Keratinocyte (primary cell): Measurements from ENCODE around the gene FDXR. TPM values are rescaled to one million over a fixed set of nuclear protein-coding genes. Genes with fewer than 3 reads are reported as not detected.

Source experiments
- DNase-seq: peaks from one replicate; pipeline ENCODE4 v3.0.0-alpha.2; 2011; ENCODE audit warnings: low read depth, missing footprints, low spot score
- FAIRE-seq: peaks from 2 replicates; lab custom pipeline; 2011; peaks lifted over from hg19 to GRCh38; lab: Jason Lieb, UNC
- H2AFZ ChIP-seq: 2 replicates; pipeline ENCODE4 v1.6.0; 2012; ENCODE audit warnings: low read length, control low read depth, inconsistent platforms; ENCODE audit not compliant: control insufficient read depth
- H3K27ac ChIP-seq: 2 replicates; pipeline ENCODE4 v1.5.1; 2011; ENCODE audit warnings: low read length; ENCODE audit not compliant: control insufficient read depth, insufficient read depth
- H3K27me3 ChIP-seq: 3 replicates; pipeline ENCODE4 v1.6.0; 2011; ENCODE audit warnings: low read length; ENCODE audit not compliant: control insufficient read depth, insufficient read depth; ENCODE audit errors: extremely low read depth
- H3K36me3 ChIP-seq, 2 experiments: 2 replicates in 1 of 2; 3 replicates in 1 of 2; pipeline ENCODE4 v1.5.1; 2011; ENCODE audit warnings: low read length in 2 of 2, mild to moderate bottlenecking in 1 of 2; ENCODE audit not compliant: control insufficient read depth in 2 of 2, insufficient read depth in 2 of 2; ENCODE audit errors: extremely low read depth in 1 of 2
- H3K4me1 ChIP-seq: 3 replicates; pipeline ENCODE4 v1.5.1; 2011; ENCODE audit warnings: low read length; ENCODE audit not compliant: control insufficient read depth, insufficient read depth; ENCODE audit errors: extremely low read depth
- H3K4me2 ChIP-seq: 3 replicates; pipeline ENCODE4 v1.6.0; 2011; ENCODE audit warnings: low read depth, low read length; ENCODE audit not compliant: control insufficient read depth, insufficient read depth; ENCODE audit errors: extremely low read depth
- H3K4me3 ChIP-seq, 3 experiments: fragments of 200-600 bp in 1 of 3; sonication (generic) in 1 of 3; 2 replicates in 2 of 3; 3 replicates in 1 of 3; pipeline ENCODE4 v1.5.1; 2011 to 2016; ENCODE audit warnings: low read length in 3 of 3, mild to moderate bottlenecking in 3 of 3, control low read depth in 2 of 3, inconsistent platforms in 1 of 3, low read depth in 1 of 3, mixed read lengths in 1 of 3, mixed run types in 1 of 3, moderate library complexity in 1 of 3; ENCODE audit not compliant: control insufficient read depth in 2 of 3, insufficient read depth in 2 of 3; ENCODE audit errors: extremely low read depth in 1 of 3
- H3K79me2 ChIP-seq: 2 replicates; pipeline ENCODE4 v1.6.0; 2012; ENCODE audit warnings: low read length; ENCODE audit not compliant: control insufficient read depth, insufficient read depth
- H3K9ac ChIP-seq: 3 replicates; pipeline ENCODE4 v1.6.0; 2011; ENCODE audit warnings: low read length; ENCODE audit not compliant: control insufficient read depth, insufficient read depth; ENCODE audit errors: extremely low read depth
- H3K9me1 ChIP-seq: 3 replicates; pipeline ENCODE4 v1.6.0; 2011; ENCODE audit warnings: low read length; ENCODE audit not compliant: control insufficient read depth, insufficient read depth; ENCODE audit errors: extremely low read depth
- H3K9me3 ChIP-seq: 2 replicates; pipeline ENCODE4 v1.5.1; 2012; ENCODE audit warnings: low read depth, low read length; ENCODE audit not compliant: control insufficient read depth
- H4K20me1 ChIP-seq: 3 replicates; pipeline ENCODE4 v1.6.0; 2011; ENCODE audit warnings: low read length; ENCODE audit not compliant: control insufficient read depth, insufficient read depth; ENCODE audit errors: extremely low read depth
- CTCF ChIP-seq, 3 experiments: IDR thresholded peaks in 1 of 3; conservative IDR thresholded peaks in 1 of 3; optimal IDR thresholded peaks in 1 of 3; 2 replicates in 2 of 3; 3 replicates in 1 of 3; pipeline versions ENCODE3 to v1.5.1; 2011; ENCODE audit warnings: low read length in 3 of 3, mild to moderate bottlenecking in 3 of 3, moderate library complexity in 2 of 3, control low read depth in 1 of 3, inconsistent platforms in 1 of 3; ENCODE audit not compliant: insufficient read depth in 2 of 3; ENCODE audit errors: extremely low read depth in 1 of 3
- EZH2 ChIP-seq: IDR thresholded peaks from one replicate; pipeline ENCODE4 v1.6.1; 2012; ENCODE audit warnings: inconsistent platforms, mild to moderate bottlenecking, low read length, moderate library complexity
- dilution Hi-C: fragments of 300-500 bp; cut with MboI; formaldehyde crosslinking; loops from one replicate; pipeline ENCODE4 v1.7.0; 2020; ENCODE audit warnings: low sequenced_read_pairs; ENCODE audit not compliant: extremely low pct_ligation_motif_present
- polyA plus RNA-seq, 5 experiments: library from polyadenylated mRNA; depleted of rRNA in 3 of 5; stranded (reverse) in 3 of 5; stranded (forward) in 1 of 5; unstranded in 1 of 5; fragments of >200 nt; gene quantifications; 1 replicate in 1 of 5; 2 replicates in 3 of 5; 3 replicates in 1 of 5; pipeline versions ENCODE4 v1.2.1 to v1.2.3, GENCODE V29; 2011 to 2012; ENCODE audit warnings: missing spikeins in 2 of 5, low read depth in 1 of 5, low replicate concordance in 1 of 5

The FDXR gene
- polyA plus RNA-seq, 1 donor (not counting 4 experiments of a cell fraction or from before 2014, with no cell fraction given): 12.0 TPM

GRCh38 chr17:74903034-74903433 is 30.2 kb upstream of the FDXR start:
- no peak overlapping the region for H3K4me2 ChIP-seq
- TF ChIP-seq EZH2: no peak
- dilution Hi-C loops: no loop called here
- no peaks in the 10 kb centered on the region for H3K36me3 ChIP-seq
- no peaks in the 10 kb centered on the region for H4K20me1 ChIP-seq
- H3K9ac ChIP-seq: no peak overlapping the region
- H3K27ac ChIP-seq: no peak overlapping the region
- no peak overlapping the region for H3K4me3 ChIP-seq
- FAIRE-seq (no peak), DNase-seq (no peak)
- no peaks in the 10 kb centered on the region for H3K9me1 ChIP-seq
- no peaks in the 10 kb centered on the region for H3K9me3 ChIP-seq
- no peaks in the 10 kb centered on the region for H3K27me3 ChIP-seq
- no peaks in the 10 kb centered on the region for H3K79me2 ChIP-seq
- H2AFZ ChIP-seq: no peak overlapping the region
- H3K4me1 ChIP-seq: peaks cover 4% of the 10 kb centered on the region

- no peak for FAIRE-seq
These were observed 28.8 kb upstream of the FDXR start for GRCh38 chr17:74901353-74902135.

More at GRCh38 chr17:74901353-74902135, 28.8 kb upstream of the FDXR start:
- Histone ChIP-seq H3K36me3 (no peaks in the 10 kb centered on the region), H3K9me1 (no peaks in the 10 kb centered on the region), H3K9ac (no peak overlapping the region), H3K79me2 (no peaks in the 10 kb centered on the region), H3K27ac (no peak overlapping the region), H4K20me1 (no peaks in the 10 kb centered on the region), H3K9me3 (no peaks in the 10 kb centered on the region), H2AFZ (no peak overlapping the region), H3K4me2 (no peak overlapping the region), H3K4me1 (peaks cover 4% of the 10 kb centered on the region), H3K4me3 (no peak overlapping the region), H3K27me3 (peaks cover 3% of the 10 kb centered on the region)
- dilution Hi-C loops: no loop called here
- DNase-seq: no peak
- TF ChIP-seq EZH2 (no peak), CTCF (optimal IDR thresholded peaks at IDR 0.05 in 1 of 3, IDR thresholded peaks at IDR 0.05 in 1 of 3, conservative IDR thresholded peaks at IDR 0.05 in 1 of 3; ENCODE audit: extremely low read depth in 1 of 3, insufficient read depth in 2 of 3, low read length in 3 of 3) (no peak)
